GM12878 (cell line): ENCODE data around the gene NACC1. TPM values are rescaled to one million over a fixed set of nuclear protein-coding genes. Genes with fewer than 3 reads are reported as not detected.

Source experiments
- DPF2 ChIP-seq: fragments of 450-650 bp; IDR thresholded peaks from 2 replicates; pipeline ENCODE4 v1.6.1; 2017; ENCODE audit warnings: mild to moderate bottlenecking
- EED ChIP-seq: sonication (generic); IDR thresholded peaks from 2 replicates; pipeline ENCODE4 v1.6.1; 2016; ENCODE audit warnings: antibody characterized with exemption, low read depth
- EGR1 ChIP-seq, 2 experiments: IDR thresholded peaks; 1 replicate in 1 of 2; 2 replicates in 1 of 2; pipeline ENCODE4 v1.6.1; 2011 to 2012; ENCODE audit warnings: low read depth in 2 of 2, low read length in 2 of 2, borderline replicate concordance in 1 of 2, mild to moderate bottlenecking in 1 of 2, moderate library complexity in 1 of 2
- ETV6 ChIP-seq, 2 experiments: fragments of 450-650 bp in 1 of 2; IDR thresholded peaks in 1 of 2; conservative IDR thresholded peaks in 1 of 2; 2 replicates each; pipeline ENCODE4 v1.6.1; 2014; ENCODE audit warnings: antibody characterized with exemption in 1 of 2, borderline replicate concordance in 1 of 2, low read depth in 1 of 2, mild to moderate bottlenecking in 1 of 2, moderate library complexity in 1 of 2
- MYC ChIP-seq: IDR thresholded peaks from 2 replicates; pipeline ENCODE4 v1.6.1; 2011; ENCODE audit warnings: mild to moderate bottlenecking, low read length, moderate library complexity, inconsistent platforms; ENCODE audit not compliant: insufficient read depth, insufficient replicate concordance, insufficient read length, severe bottlenecking
- SPI1 ChIP-seq: IDR thresholded peaks from 2 replicates; pipeline ENCODE4 v1.6.1; 2011; ENCODE audit warnings: low read depth, mild to moderate bottlenecking, low read length, moderate library complexity, borderline replicate concordance; ENCODE audit not compliant: insufficient read depth
- TAF1 ChIP-seq: IDR thresholded peaks from 2 replicates; pipeline ENCODE4 v1.6.1; 2011; ENCODE audit warnings: mild to moderate bottlenecking, low read depth, low read length, borderline replicate concordance
- TCF3 ChIP-seq: IDR thresholded peaks from 2 replicates; pipeline ENCODE4 v1.6.1; 2012; ENCODE audit warnings: low read depth, mild to moderate bottlenecking, low read length, borderline replicate concordance; ENCODE audit not compliant: insufficient read depth
- ZNF217 ChIP-seq: fragments of 450-650 bp; IDR thresholded peaks from 2 replicates; pipeline ENCODE4 v1.6.1; 2017; ENCODE audit warnings: antibody characterized with exemption, mild to moderate bottlenecking
- polyA plus RNA-seq, 11 experiments: library from polyadenylated mRNA; depleted of rRNA in 4 of 11; unstranded in 6 of 11; stranded (reverse) in 5 of 11; fragments of >200 nt; fragmentation: Nextera tagmentation in 4 of 11; fragmentation: Illumina TruSeq in 1 of 11; extraction: Ambion mirVana in 4 of 11; extraction: Trizol in 1 of 11; gene quantifications; 1 replicate in 1 of 11; 2 replicates in 10 of 11; pipeline versions ENCODE4 v1.2.1 to v1.2.3, GENCODE V29; 2011 to 2016; ENCODE audit warnings: inconsistent platforms in 2 of 11, missing spikeins in 2 of 11, low read depth in 1 of 11
- total RNA-seq, 4 experiments: library from RNA; depleted of rRNA in 3 of 4; stranded (reverse); fragments of >200 nt in 3 of 4; fragmentation: Illumina TruSeq in 1 of 4; extraction: Trizol in 1 of 4; gene quantifications; 2 replicates each; pipeline versions ENCODE4 v1.2.1 to v1.2.3, GENCODE V29; 2013 to 2021
- TF ChIP-seq, protein P1 (sequence below): fragments of 450-650 bp; IDR thresholded peaks from 2 replicates; pipeline ENCODE4 v1.6.1; 2017; ENCODE audit warnings: low read depth, mild to moderate bottlenecking, moderate library complexity
- TF ChIP-seq, protein P2 (sequence below): fragments of 450-650 bp; IDR thresholded peaks from 2 replicates; pipeline ENCODE4 v1.6.1; 2017; ENCODE audit warnings: antibody characterized with exemption, mild to moderate bottlenecking, moderate library complexity
- TF ChIP-seq, protein P3 (sequence below): fragments of 450-650 bp; IDR thresholded peaks from 2 replicates; pipeline ENCODE4 v1.6.1; 2017; ENCODE audit warnings: mild to moderate bottlenecking, moderate library complexity
- TF ChIP-seq, protein P4 (sequence below): fragments of 450-650 bp; IDR thresholded peaks from 2 replicates; pipeline ENCODE4 v1.6.1; 2016; ENCODE audit warnings: mild to moderate bottlenecking

Gene NACC1
- total and polyA plus RNA-seq, 10 of the 15 experiments (the other 5 are each of a cell fraction or from before 2014, with no cell fraction given) = 0.18 to 120 (median 19.2) TPM

DNA sequence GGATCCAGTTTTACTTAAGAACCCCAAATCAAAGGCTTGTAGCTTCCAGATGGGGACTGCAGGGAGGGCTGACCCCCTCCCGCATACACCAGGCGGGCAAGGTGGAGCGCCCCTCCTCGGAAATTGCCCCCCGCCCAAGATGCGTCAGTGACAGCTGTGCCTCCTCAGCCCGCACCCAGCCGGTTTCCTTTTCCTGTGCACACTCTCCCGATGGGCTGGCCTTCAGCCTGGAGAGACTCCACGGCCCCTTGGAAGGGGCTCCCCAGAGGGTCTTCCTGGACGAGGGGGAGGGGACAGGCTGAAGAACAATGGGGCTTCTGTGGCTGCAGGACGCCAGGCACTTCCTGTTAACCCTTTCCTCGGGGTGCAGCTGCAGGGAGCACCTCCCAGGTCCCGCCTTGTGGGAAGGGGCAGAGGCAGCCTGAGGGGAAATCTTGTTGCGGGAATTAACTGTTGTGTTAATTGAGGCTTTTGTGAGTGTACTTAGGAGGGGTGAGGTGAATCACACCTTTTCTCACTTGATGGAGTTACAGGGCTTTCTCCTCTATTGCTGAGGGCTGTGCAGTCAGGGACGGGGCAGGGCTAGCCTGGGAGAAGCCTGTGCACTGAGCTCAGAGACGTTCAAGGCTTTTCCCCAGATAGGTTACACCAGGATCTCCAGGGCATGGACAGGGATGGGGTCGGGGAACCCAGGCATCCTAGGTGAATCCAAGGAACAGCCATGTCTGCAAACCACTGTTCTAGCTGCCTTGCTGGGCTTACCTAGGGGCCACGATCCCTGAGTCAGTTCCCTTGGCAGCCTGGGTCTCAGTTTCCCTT is 46.5 kb downstream of the NACC1 start (continued):
- TF ChIP-seq ZNF217 (no peak), ETV6 (conservative IDR thresholded peaks at IDR 0.05 in 1 of 2, IDR thresholded peaks at IDR 0.05 in 1 of 2; ENCODE audit: borderline replicate concordance in 1 of 2, low read depth in 1 of 2) (peak in 1 of 2 experiments; percentile 77; a peak in 2 of 4 replicates), SPI1 (peak; percentile 51; the same call in 1 of the 2 replicates), MYC (no peak), EGR1 (IDR thresholded peaks at IDR 0.05; ENCODE audit: borderline replicate concordance in 1 of 2, low read depth in 2 of 2, low read length in 2 of 2) (no peak), TCF3 (peak; percentile 85), TAF1 (no peak), DPF2 (0 out of 2 replicates have a peak, but pooled peaks have one; percentile 25), EED (peak; percentile 94)
- TF ChIP-seq, protein P1, sequence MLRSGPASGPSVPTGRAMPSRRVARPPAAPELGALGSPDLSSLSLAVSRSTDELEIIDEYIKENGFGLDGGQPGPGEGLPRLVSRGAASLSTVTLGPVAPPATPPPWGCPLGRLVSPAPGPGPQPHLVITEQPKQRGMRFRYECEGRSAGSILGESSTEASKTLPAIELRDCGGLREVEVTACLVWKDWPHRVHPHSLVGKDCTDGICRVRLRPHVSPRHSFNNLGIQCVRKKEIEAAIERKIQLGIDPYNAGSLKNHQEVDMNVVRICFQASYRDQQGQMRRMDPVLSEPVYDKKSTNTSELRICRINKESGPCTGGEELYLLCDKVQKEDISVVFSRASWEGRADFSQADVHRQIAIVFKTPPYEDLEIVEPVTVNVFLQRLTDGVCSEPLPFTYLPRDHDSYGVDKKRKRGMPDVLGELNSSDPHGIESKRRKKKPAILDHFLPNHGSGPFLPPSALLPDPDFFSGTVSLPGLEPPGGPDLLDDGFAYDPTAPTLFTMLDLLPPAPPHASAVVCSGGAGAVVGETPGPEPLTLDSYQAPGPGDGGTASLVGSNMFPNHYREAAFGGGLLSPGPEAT = 0 out of 2 replicates have a peak, but pooled peaks have one; percentile 34
- TF ChIP-seq, protein P2, sequence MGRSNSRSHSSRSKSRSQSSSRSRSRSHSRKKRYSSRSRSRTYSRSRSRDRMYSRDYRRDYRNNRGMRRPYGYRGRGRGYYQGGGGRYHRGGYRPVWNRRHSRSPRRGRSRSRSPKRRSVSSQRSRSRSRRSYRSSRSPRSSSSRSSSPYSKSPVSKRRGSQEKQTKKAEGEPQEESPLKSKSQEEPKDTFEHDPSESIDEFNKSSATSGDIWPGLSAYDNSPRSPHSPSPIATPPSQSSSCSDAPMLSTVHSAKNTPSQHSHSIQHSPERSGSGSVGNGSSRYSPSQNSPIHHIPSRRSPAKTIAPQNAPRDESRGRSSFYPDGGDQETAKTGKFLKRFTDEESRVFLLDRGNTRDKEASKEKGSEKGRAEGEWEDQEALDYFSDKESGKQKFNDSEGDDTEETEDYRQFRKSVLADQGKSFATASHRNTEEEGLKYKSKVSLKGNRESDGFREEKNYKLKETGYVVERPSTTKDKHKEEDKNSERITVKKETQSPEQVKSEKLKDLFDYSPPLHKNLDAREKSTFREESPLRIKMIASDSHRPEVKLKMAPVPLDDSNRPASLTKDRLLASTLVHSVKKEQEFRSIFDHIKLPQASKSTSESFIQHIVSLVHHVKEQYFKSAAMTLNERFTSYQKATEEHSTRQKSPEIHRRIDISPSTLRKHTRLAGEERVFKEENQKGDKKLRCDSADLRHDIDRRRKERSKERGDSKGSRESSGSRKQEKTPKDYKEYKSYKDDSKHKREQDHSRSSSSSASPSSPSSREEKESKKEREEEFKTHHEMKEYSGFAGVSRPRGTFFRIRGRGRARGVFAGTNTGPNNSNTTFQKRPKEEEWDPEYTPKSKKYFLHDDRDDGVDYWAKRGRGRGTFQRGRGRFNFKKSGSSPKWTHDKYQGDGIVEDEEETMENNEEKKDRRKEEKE = no peak
- TF ChIP-seq, protein P3, sequence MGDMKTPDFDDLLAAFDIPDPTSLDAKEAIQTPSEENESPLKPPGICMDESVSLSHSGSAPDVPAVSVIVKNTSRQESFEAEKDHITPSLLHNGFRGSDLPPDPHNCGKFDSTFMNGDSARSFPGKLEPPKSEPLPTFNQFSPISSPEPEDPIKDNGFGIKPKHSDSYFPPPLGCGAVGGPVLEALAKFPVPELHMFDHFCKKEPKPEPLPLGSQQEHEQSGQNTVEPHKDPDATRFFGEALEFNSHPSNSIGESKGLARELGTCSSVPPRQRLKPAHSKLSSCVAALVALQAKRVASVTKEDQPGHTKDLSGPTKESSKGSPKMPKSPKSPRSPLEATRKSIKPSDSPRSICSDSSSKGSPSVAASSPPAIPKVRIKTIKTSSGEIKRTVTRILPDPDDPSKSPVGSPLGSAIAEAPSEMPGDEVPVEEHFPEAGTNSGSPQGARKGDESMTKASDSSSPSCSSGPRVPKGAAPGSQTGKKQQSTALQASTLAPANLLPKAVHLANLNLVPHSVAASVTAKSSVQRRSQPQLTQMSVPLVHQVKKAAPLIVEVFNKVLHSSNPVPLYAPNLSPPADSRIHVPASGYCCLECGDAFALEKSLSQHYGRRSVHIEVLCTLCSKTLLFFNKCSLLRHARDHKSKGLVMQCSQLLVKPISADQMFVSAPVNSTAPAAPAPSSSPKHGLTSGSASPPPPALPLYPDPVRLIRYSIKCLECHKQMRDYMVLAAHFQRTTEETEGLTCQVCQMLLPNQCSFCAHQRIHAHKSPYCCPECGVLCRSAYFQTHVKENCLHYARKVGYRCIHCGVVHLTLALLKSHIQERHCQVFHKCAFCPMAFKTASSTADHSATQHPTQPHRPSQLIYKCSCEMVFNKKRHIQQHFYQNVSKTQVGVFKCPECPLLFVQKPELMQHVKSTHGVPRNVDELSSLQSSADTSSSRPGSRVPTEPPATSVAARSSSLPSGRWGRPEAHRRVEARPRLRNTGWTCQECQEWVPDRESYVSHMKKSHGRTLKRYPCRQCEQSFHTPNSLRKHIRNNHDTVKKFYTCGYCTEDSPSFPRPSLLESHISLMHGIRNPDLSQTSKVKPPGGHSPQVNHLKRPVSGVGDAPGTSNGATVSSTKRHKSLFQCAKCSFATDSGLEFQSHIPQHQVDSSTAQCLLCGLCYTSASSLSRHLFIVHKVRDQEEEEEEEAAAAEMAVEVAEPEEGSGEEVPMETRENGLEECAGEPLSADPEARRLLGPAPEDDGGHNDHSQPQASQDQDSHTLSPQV = no peak
- TF ChIP-seq, protein P4, sequence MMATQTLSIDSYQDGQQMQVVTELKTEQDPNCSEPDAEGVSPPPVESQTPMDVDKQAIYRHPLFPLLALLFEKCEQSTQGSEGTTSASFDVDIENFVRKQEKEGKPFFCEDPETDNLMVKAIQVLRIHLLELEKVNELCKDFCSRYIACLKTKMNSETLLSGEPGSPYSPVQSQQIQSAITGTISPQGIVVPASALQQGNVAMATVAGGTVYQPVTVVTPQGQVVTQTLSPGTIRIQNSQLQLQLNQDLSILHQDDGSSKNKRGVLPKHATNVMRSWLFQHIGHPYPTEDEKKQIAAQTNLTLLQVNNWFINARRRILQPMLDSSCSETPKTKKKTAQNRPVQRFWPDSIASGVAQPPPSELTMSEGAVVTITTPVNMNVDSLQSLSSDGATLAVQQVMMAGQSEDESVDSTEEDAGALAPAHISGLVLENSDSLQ = peak; percentile 19; the same call in 1 of the 2 replicates
- TF ChIP-seq, all 136 proteins: peak for 20
